Suppressor macrophage treated with lipopolysaccharide for 1 hour (primary cell): ENCODE measurements around the gene HS1BP3.

Experiments
- DNase-seq, 3 donors: peaks; one replicate each; pipeline ENCODE4 v3.0.0-alpha.2; 2020 to 2022

The HS1BP3 gene

GRCh38 chr2:20615466-20616241, 35.2 kb downstream of the HS1BP3 start:
- no peak for DNase-seq

- DNase-seq: no peak
Measured at GRCh38 chr2:20615068-20615465, 35.8 kb downstream of the HS1BP3 start.

- no peak for DNase-seq
Measured at GRCh38 chr2:20614201-20615067, 36.5 kb downstream of the HS1BP3 start.

- DNase-seq: no peak
Measured at GRCh38 chr2:20612925-20613916, 37.7 kb downstream of the HS1BP3 start.

- DNase-seq: no peak
Measured at GRCh38 chr2:20611844-20612356, 39.0 kb downstream of the HS1BP3 start.

GRCh38 chr2:20611077-20611843, 39.6 kb downstream of the HS1BP3 start:
- peak; percentile 20 to 73 (median 36) for DNase-seq

GRCh38 chr2:20609995-20610357, 40.9 kb downstream of the HS1BP3 start:
- no peak for DNase-seq

GRCh38 chr2:20609349-20609994, 41.4 kb downstream of the HS1BP3 start:
- DNase-seq: no peak

GRCh38 chr2:20608666-20609348, 42.1 kb downstream of the HS1BP3 start:
- DNase-seq: no peak

GRCh38 chr2:20607446-20607845, 43.5 kb downstream of the HS1BP3 start:
- DNase-seq: no peak

- DNase-seq: no peak
Measured at GRCh38 chr2:20606198-20606597, 44.7 kb downstream of the HS1BP3 start.

- DNase-seq: no peak
Measured at GRCh38 chr2:20604951-20605381, 45.9 kb downstream of the HS1BP3 start.

- no peak for DNase-seq
Measured at GRCh38 chr2:20604401-20604911, 46.4 kb downstream of the HS1BP3 start.

GRCh38 chr2:20603791-20604190, 47.1 kb downstream of the HS1BP3 start:
- DNase-seq: no peak

GRCh38 chr2:20602803-20603202, 48.1 kb downstream of the HS1BP3 start:
- no peak for DNase-seq

GRCh38 chr2:20600756-20601325, 50.1 kb downstream of the HS1BP3 start:
- no peak for DNase-seq

GRCh38 chr2:20599861-20600461, 50.9 kb downstream of the HS1BP3 start:
- DNase-seq: no peak

- DNase-seq: no peak
Measured at GRCh38 chr2:20599001-20599600, 51.8 kb downstream of the HS1BP3 start.

- no peak for DNase-seq
Measured at GRCh38 chr2:20597860-20598183, 53.1 kb downstream of the HS1BP3 start.
